Esophagus squamous epithelium (tissue), 4 donors: ENCODE data around the gene FAM24A.

Experiments
- POLR2A ChIP-seq, 4 donors: fragments of 450-650 bp; IDR thresholded peaks; one replicate each; pipeline ENCODE4 v1.6.1; 2017; ENCODE audit warnings: antibody characterized with exemption in 4 of 4, mild to moderate bottlenecking in 4 of 4, moderate library complexity in 3 of 4
- TF ChIP-seq, protein P1 (sequence below), 6 experiments: fragments of 450-650 bp in 4 of 6; fragments of 200-600 bp in 2 of 6; sonication (generic) in 2 of 6; IDR thresholded peaks; one replicate each; pipeline ENCODE4 v1.5.1; 2016 to 2019; ENCODE audit warnings: antibody characterized with exemption in 6 of 6, mild to moderate bottlenecking in 4 of 6, moderate library complexity in 4 of 6

- TF ChIP-seq, protein P1, sequence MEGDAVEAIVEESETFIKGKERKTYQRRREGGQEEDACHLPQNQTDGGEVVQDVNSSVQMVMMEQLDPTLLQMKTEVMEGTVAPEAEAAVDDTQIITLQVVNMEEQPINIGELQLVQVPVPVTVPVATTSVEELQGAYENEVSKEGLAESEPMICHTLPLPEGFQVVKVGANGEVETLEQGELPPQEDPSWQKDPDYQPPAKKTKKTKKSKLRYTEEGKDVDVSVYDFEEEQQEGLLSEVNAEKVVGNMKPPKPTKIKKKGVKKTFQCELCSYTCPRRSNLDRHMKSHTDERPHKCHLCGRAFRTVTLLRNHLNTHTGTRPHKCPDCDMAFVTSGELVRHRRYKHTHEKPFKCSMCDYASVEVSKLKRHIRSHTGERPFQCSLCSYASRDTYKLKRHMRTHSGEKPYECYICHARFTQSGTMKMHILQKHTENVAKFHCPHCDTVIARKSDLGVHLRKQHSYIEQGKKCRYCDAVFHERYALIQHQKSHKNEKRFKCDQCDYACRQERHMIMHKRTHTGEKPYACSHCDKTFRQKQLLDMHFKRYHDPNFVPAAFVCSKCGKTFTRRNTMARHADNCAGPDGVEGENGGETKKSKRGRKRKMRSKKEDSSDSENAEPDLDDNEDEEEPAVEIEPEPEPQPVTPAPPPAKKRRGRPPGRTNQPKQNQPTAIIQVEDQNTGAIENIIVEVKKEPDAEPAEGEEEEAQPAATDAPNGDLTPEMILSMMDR (IDR thresholded peaks at IDR 0.05) = no peak
- no peak for TF ChIP-seq POLR2A (IDR thresholded peaks at IDR 0.05)
Observed at GRCh38 chr10:122915700-122916099, 5.3 kb downstream of the FAM24A start.
